HEK293 (cell line): Measurements from ENCODE around the gene SPACA6.
A peak's percentile ranks its signal among the peaks of the same experiment; 100 is the strongest.

Source experiments
- CTCF ChIA-PET: fragments of 350-600 bp; formaldehyde crosslinking; extraction: SDS; loops from one replicate; lab custom pipeline; 2021; ENCODE audit warnings: antibody characterized with exemption; lab: Yijun Ruan, JAX
- POLR2A ChIA-PET: fragments of 300-600 bp; formaldehyde crosslinking; extraction: SDS; loops from one replicate; lab custom pipeline; 2020; ENCODE audit warnings: antibody characterized with exemption, inconsistent platforms; lab: Yijun Ruan, JAX
- H3K27ac ChIP-seq: fragments of 200-500 bp; sonication (Bioruptor generic); 2 replicates; pipeline ENCODE4 v1.5.1; 2014; ENCODE audit warnings: low read depth, low read length, control low read depth, inconsistent platforms; ENCODE audit errors: extremely low read depth
- H3K36me3 ChIP-seq, 2 experiments: fragments of 200-500 bp in 1 of 2; sonication (Bioruptor generic) in 1 of 2; 1 replicate in 1 of 2; 2 replicates in 1 of 2; pipeline ENCODE4 v1.5.1; 2014 to 2017; ENCODE audit warnings: inconsistent platforms in 2 of 2, low read length in 2 of 2; ENCODE audit not compliant: control insufficient read depth in 2 of 2, insufficient read depth in 1 of 2
- H3K4me1 ChIP-seq: fragments of 200-500 bp; sonication (Bioruptor generic); 2 replicates; pipeline ENCODE4 v1.5.1; 2014; ENCODE audit warnings: mild to moderate bottlenecking, low read length, inconsistent platforms; ENCODE audit not compliant: control insufficient read depth, insufficient read depth
- H3K4me3 ChIP-seq: 2 replicates; pipeline ENCODE4 v1.5.1; 2011; ENCODE audit warnings: low read depth, mild to moderate bottlenecking, control low read depth, low read length, moderate library complexity
- H3K9me3 ChIP-seq: fragments of 200-500 bp; sonication (Bioruptor generic); 2 replicates; pipeline ENCODE4 v1.5.1; 2014; ENCODE audit warnings: low read depth, low read length, inconsistent platforms; ENCODE audit not compliant: control insufficient read depth, insufficient read depth
- ATF2 ChIP-seq: fragments of 450-650 bp; formaldehyde crosslinking; IDR thresholded peaks from 2 replicates; pipeline ENCODE4 v1.5.1; 2016; ENCODE audit warnings: missing biosample characterization, missing genetic modification characterization, low read depth
- GFI1B ChIP-seq: fragments of 450-650 bp; formaldehyde crosslinking; IDR thresholded peaks from 2 replicates; pipeline ENCODE4 v1.5.1; 2016; ENCODE audit warnings: missing biosample characterization, missing genetic modification characterization
- GLI4 ChIP-seq: fragments of 450-650 bp; formaldehyde crosslinking; IDR thresholded peaks from 2 replicates; pipeline ENCODE4 v1.5.1; 2016; ENCODE audit warnings: missing biosample characterization, missing genetic modification characterization
- KLF1 ChIP-seq: fragments of 450-650 bp; formaldehyde crosslinking; IDR thresholded peaks from 2 replicates; pipeline ENCODE4 v1.5.1; 2016; ENCODE audit warnings: missing biosample characterization, missing genetic modification characterization
- KLF16 ChIP-seq: fragments of 450-650 bp; formaldehyde crosslinking; IDR thresholded peaks from 2 replicates; pipeline ENCODE4 v1.5.1; 2017; ENCODE audit warnings: missing biosample characterization, missing genetic modification characterization
- KLF8 ChIP-seq: fragments of 450-650 bp; formaldehyde crosslinking; IDR thresholded peaks from 2 replicates; pipeline ENCODE4 v1.5.1; 2016; ENCODE audit warnings: missing biosample characterization, missing genetic modification characterization
- SCRT1 ChIP-seq: fragments of 450-650 bp; formaldehyde crosslinking; IDR thresholded peaks from 2 replicates; pipeline ENCODE4 v1.5.1; 2016; ENCODE audit warnings: missing biosample characterization, missing genetic modification characterization, borderline replicate concordance
- ZBTB17 ChIP-seq: fragments of 450-650 bp; formaldehyde crosslinking; IDR thresholded peaks from 2 replicates; pipeline ENCODE4 v1.5.1; 2016; ENCODE audit warnings: missing biosample characterization, missing genetic modification characterization
- ZBTB20 ChIP-seq: fragments of 450-650 bp; formaldehyde crosslinking; IDR thresholded peaks from 2 replicates; pipeline ENCODE4 v1.5.1; 2016; ENCODE audit warnings: missing biosample characterization, missing genetic modification characterization
- ZIC2 ChIP-seq: fragments of 450-650 bp; formaldehyde crosslinking; IDR thresholded peaks from 2 replicates; pipeline ENCODE4 v1.5.1; 2016; ENCODE audit warnings: missing biosample characterization, missing genetic modification characterization
- ZNF112 ChIP-seq: fragments of 450-650 bp; formaldehyde crosslinking; IDR thresholded peaks from 2 replicates; pipeline ENCODE4 v1.5.0; 2017; ENCODE audit warnings: missing biosample characterization, missing genetic modification characterization
- ZNF138 ChIP-seq: fragments of 450-650 bp; formaldehyde crosslinking; IDR thresholded peaks from 2 replicates; pipeline ENCODE4 v1.5.1; 2016; ENCODE audit warnings: missing biosample characterization, missing genetic modification characterization, borderline replicate concordance
- ZNF341 ChIP-seq: fragments of 450-650 bp; formaldehyde crosslinking; IDR thresholded peaks from 2 replicates; pipeline ENCODE4; 2016; ENCODE audit warnings: low read depth, missing biosample characterization, missing genetic modification characterization
- ZNF37A ChIP-seq: fragments of 450-650 bp; IDR thresholded peaks from 2 replicates; pipeline ENCODE4 v1.5.1; 2018; ENCODE audit warnings: missing biosample characterization, missing genetic modification characterization
- ZNF416 ChIP-seq: fragments of 450-650 bp; formaldehyde crosslinking; IDR thresholded peaks from 2 replicates; pipeline ENCODE4 v1.5.1; 2016; ENCODE audit warnings: missing biosample characterization, missing genetic modification characterization
- ZNF423 ChIP-seq: fragments of 450-650 bp; formaldehyde crosslinking; IDR thresholded peaks from 2 replicates; pipeline ENCODE4 v1.5.1; 2016; ENCODE audit warnings: missing biosample characterization, missing genetic modification characterization
- ZNF548 ChIP-seq: fragments of 450-650 bp; formaldehyde crosslinking; IDR thresholded peaks from 2 replicates; pipeline ENCODE4 v1.5.1; 2016; ENCODE audit warnings: missing biosample characterization, missing genetic modification characterization
- ZNF549 ChIP-seq: fragments of 450-650 bp; IDR thresholded peaks from 2 replicates; pipeline ENCODE4 v1.5.1; 2018; ENCODE audit warnings: missing biosample characterization, missing genetic modification characterization, mild to moderate bottlenecking, inconsistent platforms, moderate library complexity
- ZNF585B ChIP-seq: fragments of 450-650 bp; formaldehyde crosslinking; IDR thresholded peaks from 2 replicates; pipeline ENCODE4 v1.5.1; 2016; ENCODE audit warnings: missing biosample characterization, missing genetic modification characterization
- ZNF624 ChIP-seq: fragments of 450-650 bp; formaldehyde crosslinking; IDR thresholded peaks from 2 replicates; pipeline ENCODE4 v1.5.1; 2017; ENCODE audit warnings: missing biosample characterization, missing genetic modification characterization
- ZSCAN4 ChIP-seq: fragments of 450-650 bp; formaldehyde crosslinking; IDR thresholded peaks from 2 replicates; pipeline ENCODE4 v1.5.1; 2017; ENCODE audit warnings: missing biosample characterization, missing genetic modification characterization
- TF ChIP-seq, protein P1 (sequence below): fragments of 450-650 bp; formaldehyde crosslinking; IDR thresholded peaks from 2 replicates; pipeline ENCODE4 v1.5.0; 2017; ENCODE audit warnings: missing biosample characterization, missing genetic modification characterization, borderline replicate concordance
- TF ChIP-seq, protein P2 (sequence below): fragments of 450-650 bp; formaldehyde crosslinking; IDR thresholded peaks from 2 replicates; pipeline ENCODE4 v1.5.1; 2016; ENCODE audit warnings: missing biosample characterization, missing genetic modification characterization

The SPACA6 gene

GRCh38 chr19:51702825-51703574 lies 9.9 kb downstream of the SPACA6 start:
- Histone ChIP-seq H3K4me3 (no peak overlapping the region), H3K27ac (no peak overlapping the region), H3K4me1 (peaks cover 3% of the 10 kb centered on the region; the same call in 1 of the 2 replicates), H3K9me3 (no peaks in the 10 kb centered on the region), H3K36me3 (peaks cover 33 to 76% of the 10 kb centered on the region in 2 experiments)
- ChIA-PET POLR2A (interaction anchor here (1.3 to 4.3 kb wide), 4 partner anchors 8 to 15 kb away, joined by 3 to 30 read pairs (median 14); partner anchors contain the start of gene SPACA6), CTCF (interaction anchor here (0.6 to 1.2 kb wide), 2 partner anchors 28 to 516 kb away, joined by 3 to 4 read pairs; no protein-coding TSS in a partner anchor)
- TF ChIP-seq, protein P1, sequence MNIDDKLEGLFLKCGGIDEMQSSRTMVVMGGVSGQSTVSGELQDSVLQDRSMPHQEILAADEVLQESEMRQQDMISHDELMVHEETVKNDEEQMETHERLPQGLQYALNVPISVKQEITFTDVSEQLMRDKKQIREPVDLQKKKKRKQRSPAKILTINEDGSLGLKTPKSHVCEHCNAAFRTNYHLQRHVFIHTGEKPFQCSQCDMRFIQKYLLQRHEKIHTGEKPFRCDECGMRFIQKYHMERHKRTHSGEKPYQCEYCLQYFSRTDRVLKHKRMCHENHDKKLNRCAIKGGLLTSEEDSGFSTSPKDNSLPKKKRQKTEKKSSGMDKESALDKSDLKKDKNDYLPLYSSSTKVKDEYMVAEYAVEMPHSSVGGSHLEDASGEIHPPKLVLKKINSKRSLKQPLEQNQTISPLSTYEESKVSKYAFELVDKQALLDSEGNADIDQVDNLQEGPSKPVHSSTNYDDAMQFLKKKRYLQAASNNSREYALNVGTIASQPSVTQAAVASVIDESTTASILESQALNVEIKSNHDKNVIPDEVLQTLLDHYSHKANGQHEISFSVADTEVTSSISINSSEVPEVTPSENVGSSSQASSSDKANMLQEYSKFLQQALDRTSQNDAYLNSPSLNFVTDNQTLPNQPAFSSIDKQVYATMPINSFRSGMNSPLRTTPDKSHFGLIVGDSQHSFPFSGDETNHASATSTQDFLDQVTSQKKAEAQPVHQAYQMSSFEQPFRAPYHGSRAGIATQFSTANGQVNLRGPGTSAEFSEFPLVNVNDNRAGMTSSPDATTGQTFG (tag by site-specific recombination) = no peak
- TF ChIP-seq, protein P2, sequence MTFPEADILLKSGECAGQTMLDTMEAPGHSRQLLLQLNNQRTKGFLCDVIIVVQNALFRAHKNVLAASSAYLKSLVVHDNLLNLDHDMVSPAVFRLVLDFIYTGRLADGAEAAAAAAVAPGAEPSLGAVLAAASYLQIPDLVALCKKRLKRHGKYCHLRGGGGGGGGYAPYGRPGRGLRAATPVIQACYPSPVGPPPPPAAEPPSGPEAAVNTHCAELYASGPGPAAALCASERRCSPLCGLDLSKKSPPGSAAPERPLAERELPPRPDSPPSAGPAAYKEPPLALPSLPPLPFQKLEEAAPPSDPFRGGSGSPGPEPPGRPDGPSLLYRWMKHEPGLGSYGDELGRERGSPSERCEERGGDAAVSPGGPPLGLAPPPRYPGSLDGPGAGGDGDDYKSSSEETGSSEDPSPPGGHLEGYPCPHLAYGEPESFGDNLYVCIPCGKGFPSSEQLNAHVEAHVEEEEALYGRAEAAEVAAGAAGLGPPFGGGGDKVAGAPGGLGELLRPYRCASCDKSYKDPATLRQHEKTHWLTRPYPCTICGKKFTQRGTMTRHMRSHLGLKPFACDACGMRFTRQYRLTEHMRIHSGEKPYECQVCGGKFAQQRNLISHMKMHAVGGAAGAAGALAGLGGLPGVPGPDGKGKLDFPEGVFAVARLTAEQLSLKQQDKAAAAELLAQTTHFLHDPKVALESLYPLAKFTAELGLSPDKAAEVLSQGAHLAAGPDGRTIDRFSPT = 0 out of 2 replicates have a peak, but pooled peaks have one; percentile 16
- TF ChIP-seq KLF8 (tag by site-specific recombination) (no peak), ZNF37A (tag by site-specific recombination) (no peak)

- POLR2A ChIA-PET = interaction anchor here (1.3 to 4.3 kb wide), 4 partner anchors 9 to 16 kb away, joined by 3 to 30 read pairs (median 14); partner anchors contain the start of gene SPACA6
- Histone ChIP-seq H3K36me3 (peaks cover 30 to 68% of the 10 kb centered on the region in 2 experiments), H3K4me3 (peak overlapping the region; percentile 43)
- TF ChIP-seq ZNF138 (tag by site-specific recombination) = no peak
- no peak for TF ChIP-seq ZSCAN4 (tag by site-specific recombination)
- TF ChIP-seq ZBTB20 (tag by site-specific recombination) = peak; percentile 46; the same call in 1 of the 2 replicates
- peak; percentile 85 for TF ChIP-seq KLF16 (tag by site-specific recombination)
- TF ChIP-seq SCRT1 (tag by site-specific recombination) = no peak
- no peak for TF ChIP-seq ZNF585B (tag by site-specific recombination)
- TF ChIP-seq KLF1 (tag by site-specific recombination) = peak; percentile 64
- no peak for TF ChIP-seq ZNF341 (tag by site-specific recombination)
- no peak for TF ChIP-seq ZNF624 (tag by site-specific recombination)
- TF ChIP-seq ZIC2 (tag by site-specific recombination) = peak; percentile 79
- TF ChIP-seq ZNF416 (tag by site-specific recombination) = no peak
- no peak for TF ChIP-seq ZNF549
- TF ChIP-seq ZNF548 (tag by site-specific recombination) = no peak
- no peak for TF ChIP-seq ZNF112 (tag by site-specific recombination)
- TF ChIP-seq GLI4 (tag by site-specific recombination) = no peak
- no peak for TF ChIP-seq GFI1B (tag by site-specific recombination)
- TF ChIP-seq ZNF423 (tag by site-specific recombination) = no peak
- TF ChIP-seq ZBTB17 = peak; percentile 94
- no peak for TF ChIP-seq ATF2 (tag by site-specific recombination)
These were observed 10.7 kb downstream of the SPACA6 start for GRCh38 chr19:51703575-51704515.

More at GRCh38 chr19:51703575-51704515, 10.7 kb downstream of the SPACA6 start:
- peaks cover 3% of the 10 kb centered on the region; the same call in 1 of the 2 replicates for H3K4me1 ChIP-seq
- no peaks in the 10 kb centered on the region for H3K9me3 ChIP-seq
- H3K27ac ChIP-seq = peak overlapping the region; percentile 70
- CTCF ChIA-PET = interaction anchor here (0.6 to 1.2 kb wide), 2 partner anchors 29 to 516 kb away, joined by 3 to 4 read pairs; no protein-coding TSS in a partner anchor
